HL-60 (cell line): ENCODE data around the gene CAPN8.

ENCODE experiments used
- DNase-seq, 2 experiments: peaks; one replicate each; pipeline ENCODE4 v3.0.0-alpha.2; 2010 to 2020; ENCODE audit warnings: low read depth in 1 of 2, low spot score in 1 of 2
- H3K27ac ChIP-seq: fragments of 250-450 bp; sonication (Bioruptor Pico); replicated peaks from 2 replicates; pipeline ENCODE4 v1.5.1; 2020; ENCODE audit warnings: mild to moderate bottlenecking, moderate library complexity
- H3K27me3 ChIP-seq: fragments of 250-450 bp; sonication (Bioruptor Pico); 2 replicates; pipeline ENCODE4 v1.5.1; 2021; ENCODE audit warnings: mild to moderate bottlenecking, moderate library complexity; ENCODE audit not compliant: insufficient read depth, poor library complexity, severe bottlenecking
- H3K4me3 ChIP-seq: replicated peaks from 2 replicates; pipeline ENCODE4 v1.5.1; 2011; ENCODE audit warnings: mild to moderate bottlenecking, control low read depth, low read length; ENCODE audit not compliant: insufficient read depth
- CTCF ChIP-seq: IDR thresholded peaks from one replicate; pipeline ENCODE4 v1.5.1; 2011; ENCODE audit warnings: low read length, control low read depth, inconsistent platforms; ENCODE audit not compliant: insufficient read depth
- GABPA ChIP-seq: IDR thresholded peaks from 2 replicates; pipeline ENCODE4 v1.6.1; 2012; ENCODE audit warnings: low read depth
- POLR2AphosphoS5 ChIP-seq: IDR thresholded peaks from 2 replicates; pipeline ENCODE4 v1.6.1; 2012; ENCODE audit warnings: low read depth
- REST ChIP-seq: IDR thresholded peaks from 2 replicates; pipeline ENCODE4 v1.6.1; 2012; ENCODE audit warnings: low read depth; ENCODE audit not compliant: insufficient replicate concordance
- SPI1 ChIP-seq: IDR thresholded peaks from 2 replicates; pipeline ENCODE4 v1.6.1; 2012; ENCODE audit warnings: low read depth, mild to moderate bottlenecking, borderline replicate concordance

Gene CAPN8

GRCh38 chr1:223703668-223704013, 38.1 kb upstream of the CAPN8 start:
- Histone ChIP-seq H3K27ac (no peak overlapping the region), H3K27me3 (peaks cover 2% of the 10 kb centered on the region), H3K4me3 (no peak overlapping the region)
- DNase-seq = no peak
- TF ChIP-seq GABPA (no peak), POLR2AphosphoS5 (no peak), REST (no peak), CTCF (no peak)

- peaks cover 2% of the 10 kb centered on the region for H3K27me3 ChIP-seq
- DNase-seq = no peak
- no peak overlapping the region for H3K27ac ChIP-seq
- no peak for TF ChIP-seq GABPA
- no peak overlapping the region for H3K4me3 ChIP-seq
Observed at GRCh38 chr1:223702735-223703667, 37.5 kb upstream of the CAPN8 start.

- Histone ChIP-seq H3K4me3 (no peak overlapping the region), H3K27ac (no peak overlapping the region), H3K27me3 (peaks cover 2% of the 10 kb centered on the region)
- no peak for DNase-seq
- no peak for TF ChIP-seq CTCF
- no peak for TF ChIP-seq SPI1
- TF ChIP-seq REST = no peak
- TF ChIP-seq GABPA = no peak
- TF ChIP-seq POLR2AphosphoS5 = no peak
Observed at GRCh38 chr1:223700942-223701637, 35.6 kb upstream of the CAPN8 start.

GRCh38 chr1:223700388-223700918, 35.0 kb upstream of the CAPN8 start:
- Histone ChIP-seq H3K4me3 (no peak overlapping the region), H3K27ac (no peak overlapping the region), H3K27me3 (peaks cover 2% of the 10 kb centered on the region)
- DNase-seq = no peak
- TF ChIP-seq REST = no peak
